BJ (cell line): ENCODE results near the gene TFAP2D. TPM values are rescaled to one million over a fixed set of nuclear protein-coding genes. Genes with fewer than 3 reads are reported as not detected.

ENCODE experiments used
- CTCF ChIA-PET: fragments of 350-600 bp; formaldehyde crosslinking; extraction: SDS; loops from one replicate; lab custom pipeline; 2021; ENCODE audit warnings: antibody characterized with exemption, inconsistent platforms; lab: Yijun Ruan, JAX
- POLR2A ChIA-PET: fragments of 300-600 bp; sonication (Branson Sonifier 250); formaldehyde crosslinking; extraction: SDS; loops from one replicate; lab custom pipeline; 2021; ENCODE audit warnings: antibody characterized with exemption; lab: Charles Lee
- DNase-seq: peaks from one replicate; pipeline ENCODE4 v3.0.0-alpha.2; 2011; ENCODE audit warnings: low read depth
- H3K27me3 ChIP-seq: 2 replicates; pipeline ENCODE4 v1.6.0; 2011; ENCODE audit warnings: low read length; ENCODE audit not compliant: control insufficient read depth, insufficient read depth
- H3K36me3 ChIP-seq: 2 replicates; pipeline ENCODE4 v1.5.1; 2011; ENCODE audit warnings: low read length; ENCODE audit not compliant: control insufficient read depth, insufficient read depth
- H3K4me3 ChIP-seq: 2 replicates; pipeline ENCODE4 v1.5.1; 2011; ENCODE audit warnings: low read depth, mild to moderate bottlenecking, control low read depth, low read length
- polyA minus RNA-seq: library from RNA; depleted of rRNA, polyadenylated mRNA; stranded (reverse); fragments of >200 nt; gene quantifications from 2 replicates; pipeline ENCODE4 v1.2.3, GENCODE V29; 2011; rRNA and poly(A)+ RNA removed
- polyA plus RNA-seq: library from polyadenylated mRNA; depleted of rRNA; stranded (reverse); fragments of >200 nt; gene quantifications from 2 replicates; pipeline ENCODE4 v1.2.3, GENCODE V29; 2011; rRNA removed
- TF ChIP-seq, protein P1 (sequence below): IDR thresholded peaks from 2 replicates; pipeline ENCODE4 v1.5.1; 2011; ENCODE audit warnings: low read depth, mild to moderate bottlenecking, control low read depth, inconsistent platforms, low read length, moderate library complexity; ENCODE audit not compliant: insufficient read depth

TFAP2D gene
- not detected in 2 replicates for polyA plus RNA-seq
- not detected in 2 replicates for polyA minus RNA-seq

- peaks cover 7% of the 10 kb centered on the region for H3K27me3 ChIP-seq
- no peak within 1 kb of the TSS for H3K4me3 ChIP-seq
- ChIA-PET CTCF (no interaction called here), POLR2A (no interaction called here)
- no peaks in the 10 kb centered on the region for H3K36me3 ChIP-seq
- DNase-seq = no peak
- TF ChIP-seq, protein P1, sequence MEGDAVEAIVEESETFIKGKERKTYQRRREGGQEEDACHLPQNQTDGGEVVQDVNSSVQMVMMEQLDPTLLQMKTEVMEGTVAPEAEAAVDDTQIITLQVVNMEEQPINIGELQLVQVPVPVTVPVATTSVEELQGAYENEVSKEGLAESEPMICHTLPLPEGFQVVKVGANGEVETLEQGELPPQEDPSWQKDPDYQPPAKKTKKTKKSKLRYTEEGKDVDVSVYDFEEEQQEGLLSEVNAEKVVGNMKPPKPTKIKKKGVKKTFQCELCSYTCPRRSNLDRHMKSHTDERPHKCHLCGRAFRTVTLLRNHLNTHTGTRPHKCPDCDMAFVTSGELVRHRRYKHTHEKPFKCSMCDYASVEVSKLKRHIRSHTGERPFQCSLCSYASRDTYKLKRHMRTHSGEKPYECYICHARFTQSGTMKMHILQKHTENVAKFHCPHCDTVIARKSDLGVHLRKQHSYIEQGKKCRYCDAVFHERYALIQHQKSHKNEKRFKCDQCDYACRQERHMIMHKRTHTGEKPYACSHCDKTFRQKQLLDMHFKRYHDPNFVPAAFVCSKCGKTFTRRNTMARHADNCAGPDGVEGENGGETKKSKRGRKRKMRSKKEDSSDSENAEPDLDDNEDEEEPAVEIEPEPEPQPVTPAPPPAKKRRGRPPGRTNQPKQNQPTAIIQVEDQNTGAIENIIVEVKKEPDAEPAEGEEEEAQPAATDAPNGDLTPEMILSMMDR = no peak
Observed at GRCh38 chr6:50713226-50713625, at the start of gene TFAP2D. Gene TFAP2D (plus strand): TSS chr6:50713526. CDS start chr6:50714056, 530 bp downstream.

DNA sequence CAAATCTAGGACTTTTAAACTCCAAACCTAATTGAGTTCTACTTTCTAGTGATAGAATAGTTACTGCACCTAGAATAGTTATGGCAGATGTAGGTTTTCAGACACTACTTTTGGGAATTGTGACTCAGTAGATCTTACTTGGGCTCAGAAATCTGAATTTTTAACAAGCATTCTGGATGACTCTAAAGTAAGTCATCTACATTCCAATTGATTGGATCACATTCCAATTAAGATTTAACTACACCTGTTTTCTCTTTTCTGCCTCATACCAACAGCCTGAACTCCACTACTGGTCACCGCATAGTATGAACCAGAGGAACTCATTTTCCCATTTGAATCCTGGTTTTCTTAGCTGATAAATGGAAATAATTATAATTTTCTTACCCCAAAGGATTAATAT, 49.5 kb upstream of the TFAP2D start:
- TF ChIP-seq, protein P1 = no peak
- POLR2A ChIA-PET = no interaction called here
- CTCF ChIA-PET = no interaction called here
- Histone ChIP-seq H3K4me3 (no peak overlapping the region), H3K36me3 (no peaks in the 10 kb centered on the region), H3K27me3 (no peaks in the 10 kb centered on the region)
- DNase-seq = no peak

- CTCF ChIA-PET = no interaction called here
Observed at GRCh38 chr6:50666089-50666488, 47.2 kb upstream of the TFAP2D start.

GRCh38 chr6:50681213-50681824, 32.0 kb upstream of the TFAP2D start:
- ChIA-PET CTCF (no interaction called here), POLR2A (no interaction called here)

More at GRCh38 chr6:50666089-50666488, 47.2 kb upstream of the TFAP2D start:
- DNase-seq = no peak
- TF ChIP-seq, protein P1 = no peak
- Histone ChIP-seq H3K36me3 (no peaks in the 10 kb centered on the region), H3K4me3 (no peak overlapping the region), H3K27me3 (no peaks in the 10 kb centered on the region)
- POLR2A ChIA-PET = no interaction called here

GRCh38 chr6:50689210-50689609, 24.1 kb upstream of the TFAP2D start:
- TF ChIP-seq, protein P1 = no peak
- Histone ChIP-seq H3K4me3 (no peak overlapping the region), H3K27me3 (no peaks in the 10 kb centered on the region), H3K36me3 (no peaks in the 10 kb centered on the region)
- POLR2A ChIA-PET = no interaction called here
- CTCF ChIA-PET = no interaction called here
- DNase-seq = no peak

More at GRCh38 chr6:50681213-50681824, 32.0 kb upstream of the TFAP2D start:
- Histone ChIP-seq H3K27me3 (no peaks in the 10 kb centered on the region), H3K4me3 (no peak overlapping the region), H3K36me3 (no peaks in the 10 kb centered on the region)
- DNase-seq = no peak
- TF ChIP-seq, protein P1 = no peak
